ENCODE measurements around the gene CCDC142. TPM values are rescaled to one million over a fixed set of nuclear protein-coding genes. Genes with fewer than 3 reads are reported as not detected.

CCDC142 gene
- total and polyA plus RNA-seq, 2 donors (not counting 1 experiment from before 2014, with no cell fraction given): 13.0 to 61.6 TPM

DNA sequence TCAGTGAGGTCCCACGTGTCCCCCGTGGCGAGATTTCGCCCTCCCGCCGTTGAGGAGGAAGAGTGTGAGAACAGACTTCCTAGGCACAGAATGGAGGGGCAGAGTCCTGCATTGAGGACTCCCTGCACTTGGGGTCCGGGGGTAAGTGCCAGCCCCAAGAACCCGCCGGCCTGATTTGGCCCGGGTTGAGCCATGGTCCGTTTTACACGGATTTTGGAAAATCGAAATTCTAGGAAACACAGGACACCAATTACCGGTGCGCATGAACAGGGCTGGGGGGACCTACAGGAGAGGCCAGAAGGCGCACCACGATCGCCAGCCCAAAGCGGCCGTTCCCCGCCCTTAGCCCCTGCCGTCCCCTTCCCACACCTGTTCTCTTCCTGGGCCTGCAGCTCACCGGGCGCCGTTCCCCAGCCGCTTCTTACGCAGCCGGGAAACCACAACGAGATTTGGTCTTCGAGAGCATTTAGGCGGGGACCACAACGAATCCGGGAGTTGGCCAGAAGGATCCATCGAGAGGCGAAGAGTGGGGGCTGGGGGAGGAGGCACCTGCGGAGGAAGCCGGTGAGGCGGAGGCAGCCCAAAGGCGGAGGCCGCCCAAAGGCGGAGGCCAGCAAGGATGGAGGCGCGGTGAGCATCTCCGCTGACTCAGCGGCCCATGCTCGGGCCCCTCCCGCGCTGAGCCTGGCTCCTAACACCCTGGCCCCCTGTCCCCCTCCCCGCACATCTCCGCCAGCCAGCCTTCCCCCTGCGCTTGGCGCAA is 31.0 kb upstream of the CCDC142 start:
- Histone ChIP-seq H3K4me1 (ENCODE audit: control insufficient read depth in 2 of 2, insufficient read depth in 2 of 2, low read length in 2 of 2) (peaks cover 36 to 48% of the 10 kb centered on the region in 2 donors), H3K27ac (ENCODE audit: low read length in 2 of 2) (no peak overlapping the region), H2AFZ (ENCODE audit: insufficient read depth, low read depth, low read length, poor library complexity, severe bottlenecking) (peak overlapping the region; percentile 46), H3K36me3 (replicated peaks in 1 of 2; ENCODE audit: control extremely low read depth in 1 of 2, control insufficient read depth in 1 of 2, extremely low read depth in 1 of 2, insufficient read depth in 2 of 2, low read length in 1 of 2) (no peaks in the 10 kb centered on the region), H3K4me2 (replicated peaks; ENCODE audit: low read depth, low read length, poor library complexity, severe bottlenecking) (peak overlapping the region; percentile 96), H3K9ac (ENCODE audit: low read length) (peak overlapping the region; percentile 67), H4K20me1 (ENCODE audit: control insufficient read depth, insufficient read depth, low read length, poor library complexity, severe bottlenecking) (peaks cover 6% of the 10 kb centered on the region), H3K79me2 (ENCODE audit: control insufficient read depth, insufficient read depth, low read length) (no peaks in the 10 kb centered on the region), H3K9me3 (ENCODE audit: control extremely low read depth in 1 of 3, control insufficient read depth in 2 of 3, insufficient read depth in 1 of 3, low read length in 2 of 3) (peaks cover 0 to 31% (median 1%) of the 10 kb centered on the region in 3 donors), H3K27me3 (replicated peaks in 1 of 4; ENCODE audit: control extremely low read depth in 1 of 4, control insufficient read depth in 3 of 4, insufficient read depth in 4 of 4, low read length in 3 of 4) (peaks cover 2 to 83% (median 56%) of the 10 kb centered on the region in 4 experiments), H3K4me3 (ENCODE audit: control extremely low read depth in 1 of 5, extremely low read depth in 1 of 5, insufficient read depth in 1 of 5, low read depth in 2 of 5, low read length in 4 of 5) (peak overlapping the region in 1 of 5 experiments; percentile 68)
- peak; percentile 68 for DNase-seq
- peak; percentile 71 for TF ChIP-seq EZH2 (IDR thresholded peaks at IDR 0.05; ENCODE audit: borderline replicate concordance, insufficient read depth, low read depth, low read length, poor library complexity, severe bottlenecking)
- TF ChIP-seq, protein P1, sequence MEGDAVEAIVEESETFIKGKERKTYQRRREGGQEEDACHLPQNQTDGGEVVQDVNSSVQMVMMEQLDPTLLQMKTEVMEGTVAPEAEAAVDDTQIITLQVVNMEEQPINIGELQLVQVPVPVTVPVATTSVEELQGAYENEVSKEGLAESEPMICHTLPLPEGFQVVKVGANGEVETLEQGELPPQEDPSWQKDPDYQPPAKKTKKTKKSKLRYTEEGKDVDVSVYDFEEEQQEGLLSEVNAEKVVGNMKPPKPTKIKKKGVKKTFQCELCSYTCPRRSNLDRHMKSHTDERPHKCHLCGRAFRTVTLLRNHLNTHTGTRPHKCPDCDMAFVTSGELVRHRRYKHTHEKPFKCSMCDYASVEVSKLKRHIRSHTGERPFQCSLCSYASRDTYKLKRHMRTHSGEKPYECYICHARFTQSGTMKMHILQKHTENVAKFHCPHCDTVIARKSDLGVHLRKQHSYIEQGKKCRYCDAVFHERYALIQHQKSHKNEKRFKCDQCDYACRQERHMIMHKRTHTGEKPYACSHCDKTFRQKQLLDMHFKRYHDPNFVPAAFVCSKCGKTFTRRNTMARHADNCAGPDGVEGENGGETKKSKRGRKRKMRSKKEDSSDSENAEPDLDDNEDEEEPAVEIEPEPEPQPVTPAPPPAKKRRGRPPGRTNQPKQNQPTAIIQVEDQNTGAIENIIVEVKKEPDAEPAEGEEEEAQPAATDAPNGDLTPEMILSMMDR (IDR thresholded peaks at IDR 0.05): no peak
- ATAC-seq (ENCODE audit: low read depth): no peak
- Mint-ChIP-seq H3K27ac (peak overlapping the region; percentile 53), H3K4me1 (peaks cover 29% of the 10 kb centered on the region), H3K27me3 (peaks cover 59% of the 10 kb centered on the region), H3K4me3 (peak overlapping the region; percentile 60), H3K9me3 (ENCODE audit: insufficient read depth) (no peaks in the 10 kb centered on the region)
- WGBS (ENCODE audit: insufficient coverage): 6% methylated on average over 52 of the region's 52 CpGs
- intact Hi-C loops (cut with micrococcal nuclease): no loop called here
- CTCF ChIA-PET: interaction anchor here (0.8 to 1.6 kb wide), 3 partner anchors 10 to 74 kb away, joined by 3 to 4 read pairs (median 4); no protein-coding TSS in a partner anchor
- POLR2A ChIA-PET: interaction anchor here (1.7 kb wide), 1 partner anchor 16 kb away, joined by 7 read pairs; the partner anchor contains the start of genes AUP1 and HTRA2
